GM12891 (cell line): ENCODE measurements around the gene DNAJC7.

Source experiments
- POLR2A ChIP-seq: IDR thresholded peaks from 2 replicates; pipeline ENCODE4 v1.6.1; 2011; ENCODE audit warnings: low read depth, low read length, control low read depth
- POLR2AphosphoS5 ChIP-seq: IDR thresholded peaks from 2 replicates; pipeline ENCODE4 v1.6.1; 2011; ENCODE audit warnings: low read depth, low read length, control low read depth
- POU2F2 ChIP-seq: IDR thresholded peaks from 2 replicates; pipeline ENCODE4 v1.6.1; 2011; ENCODE audit warnings: low read depth, mild to moderate bottlenecking, control low read depth, low read length, moderate library complexity
- TAF1 ChIP-seq: IDR thresholded peaks from 2 replicates; pipeline ENCODE4 v1.6.1; 2011; ENCODE audit warnings: low read depth, low read length, control low read depth

- no peak for TF ChIP-seq POLR2AphosphoS5
- no peak for TF ChIP-seq POU2F2
- TF ChIP-seq TAF1, result no peak
- no peak for TF ChIP-seq POLR2A
These were observed 54.3 kb downstream of the DNAJC7 start for GRCh38 chr17:41962768-41963434.
